IMR-90 (cell line): ENCODE measurements around the gene OSBP2. TPM values are rescaled to one million over a fixed set of nuclear protein-coding genes. Genes with fewer than 3 reads are reported as not detected.

Experiments
- ATAC-seq: fragments of 200-7000 bp; cut with Tn5 transposase; 2 replicates; pipeline ENCODE4 v1.9.1; 2020; ENCODE audit warnings: low read depth, mild to moderate bottlenecking, moderate library complexity
- BruUV-seq: library from RNA; stranded (reverse); fragments of 400-500 nt; replicated peaks from 2 replicates; lab custom pipeline; 2021; lab: Mats Ljungman, UMichigan
- CTCF ChIA-PET: fragments of 300-600 bp; formaldehyde crosslinking; extraction: SDS; loops from one replicate; lab custom pipeline; 2021; ENCODE audit warnings: antibody characterized with exemption; lab: Yijun Ruan, JAX
- POLR2A ChIA-PET: fragments of 300-600 bp; sonication (Branson Sonifier 250); formaldehyde crosslinking; loops from one replicate; lab custom pipeline; 2022; ENCODE audit warnings: antibody characterized with exemption; ENCODE audit not compliant: unreplicated experiment; lab: Charles Lee
- DNase-seq: peaks from one replicate; pipeline ENCODE4 v3.0.0; 2013
- H2AFZ ChIP-seq: replicated peaks from 2 replicates; pipeline ENCODE3; 2013; ENCODE audit warnings: low read length, mild to moderate bottlenecking; ENCODE audit not compliant: poor library complexity
- H2AK5ac ChIP-seq: 2 replicates; pipeline ENCODE4 v1.6.1; 2013; ENCODE audit warnings: low read depth, low read length, inconsistent platforms
- H2AK9ac ChIP-seq: replicated peaks from 2 replicates; pipeline ENCODE3; 2013; ENCODE audit warnings: mild to moderate bottlenecking, low read depth, low read length, moderate library complexity; ENCODE audit not compliant: poor library complexity
- H2BK120ac ChIP-seq: 2 replicates; pipeline ENCODE4 v1.6.1; 2013; ENCODE audit warnings: low read depth, low read length, inconsistent platforms
- H2BK15ac ChIP-seq: 3 replicates; pipeline ENCODE4 v1.6.1; 2013; ENCODE audit warnings: low read depth, low read length, inconsistent platforms
- H2BK20ac ChIP-seq: 2 replicates; pipeline ENCODE4 v1.6.1; 2013; ENCODE audit warnings: low read depth, mild to moderate bottlenecking, inconsistent platforms, low read length, moderate library complexity
- H2BK5ac ChIP-seq: 2 replicates; pipeline ENCODE4 v1.6.1; 2013; ENCODE audit warnings: mild to moderate bottlenecking, low read depth, low read length, inconsistent platforms; ENCODE audit not compliant: poor library complexity, severe bottlenecking
- H3K14ac ChIP-seq: replicated peaks from 2 replicates; pipeline ENCODE4 v1.6.1; 2013; ENCODE audit warnings: low read depth, low read length, inconsistent platforms
- H3K18ac ChIP-seq: 2 replicates; pipeline ENCODE4 v1.6.1; 2013; ENCODE audit warnings: low read depth, low read length, control low read depth
- H3K23ac ChIP-seq: 2 replicates; pipeline ENCODE4 v1.6.1; 2013; ENCODE audit warnings: low read depth, low read length, inconsistent platforms
- H3K27ac ChIP-seq: 2 replicates; pipeline ENCODE4 v1.5.1; 2013; ENCODE audit warnings: mild to moderate bottlenecking, control low read depth, low read length; ENCODE audit not compliant: insufficient read depth
- H3K27me3 ChIP-seq: 2 replicates; pipeline ENCODE4 v1.6.1; 2013; ENCODE audit warnings: low read length; ENCODE audit not compliant: control insufficient read depth, insufficient read depth
- H3K36me3 ChIP-seq: 2 replicates; pipeline ENCODE4 v1.6.1; 2013; ENCODE audit warnings: low read length, mixed read lengths; ENCODE audit not compliant: control insufficient read depth, insufficient read depth
- H3K4ac ChIP-seq: 2 replicates; pipeline ENCODE4 v1.6.1; 2013; ENCODE audit warnings: low read depth, low read length, inconsistent platforms
- H3K4me1 ChIP-seq: 2 replicates; pipeline ENCODE4 v1.6.1; 2013; ENCODE audit warnings: low read length, mixed read lengths; ENCODE audit not compliant: control insufficient read depth, insufficient read depth
- H3K4me2 ChIP-seq: 2 replicates; pipeline ENCODE4 v1.6.1; 2013; ENCODE audit warnings: low read depth, mild to moderate bottlenecking, control low read depth, low read length, moderate library complexity
- H3K4me3 ChIP-seq: 2 replicates; pipeline ENCODE4 v1.5.1; 2013; ENCODE audit warnings: low read depth, mild to moderate bottlenecking, control low read depth, low read length, moderate library complexity; ENCODE audit not compliant: insufficient read depth
- H3K56ac ChIP-seq: 2 replicates; pipeline ENCODE4 v1.6.1; 2013; ENCODE audit warnings: low read length, inconsistent platforms; ENCODE audit not compliant: insufficient read depth; ENCODE audit errors: extremely low read depth
- H3K79me1 ChIP-seq, 2 experiments: 2 replicates each; pipeline ENCODE4 v1.6.1; 2013; ENCODE audit warnings: low read length in 2 of 2, inconsistent platforms in 1 of 2, low read depth in 1 of 2
- H3K9ac ChIP-seq: 2 replicates; pipeline ENCODE4 v1.6.1; 2013; ENCODE audit warnings: low read depth, low read length, control low read depth
- H3K9me1 ChIP-seq: 2 replicates; pipeline ENCODE4 v1.6.1; 2013; ENCODE audit warnings: low read length, inconsistent platforms; ENCODE audit not compliant: insufficient read depth
- H3K9me3 ChIP-seq: 2 replicates; pipeline ENCODE4 v1.6.1; 2013; ENCODE audit warnings: low read length; ENCODE audit not compliant: control insufficient read depth, insufficient read depth
- H4K20me1 ChIP-seq: 2 replicates; pipeline ENCODE4 v1.6.1; 2013; ENCODE audit warnings: low read length, inconsistent platforms; ENCODE audit not compliant: insufficient read depth
- H4K5ac ChIP-seq: 2 replicates; pipeline ENCODE4 v1.6.1; 2013; ENCODE audit warnings: mild to moderate bottlenecking, low read depth, low read length, control low read depth
- H4K8ac ChIP-seq, 2 experiments: 2 replicates each; pipeline ENCODE4 v1.6.1; 2013; ENCODE audit warnings: low read depth in 2 of 2, low read length in 2 of 2, control low read depth in 1 of 2, inconsistent platforms in 1 of 2
- H4K91ac ChIP-seq: 2 replicates; pipeline ENCODE4 v1.6.1; 2013; ENCODE audit warnings: low read depth, low read length, inconsistent platforms; ENCODE audit not compliant: insufficient read depth
- CHD1 ChIP-seq: IDR thresholded peaks from 2 replicates; pipeline ENCODE4 v1.6.1; 2012; ENCODE audit warnings: low read depth, low read length, improper control_type of control experiment
- CTCF ChIP-seq: conservative IDR thresholded peaks from 2 replicates; pipeline ENCODE4 v1.5.1; 2012; ENCODE audit warnings: mild to moderate bottlenecking, low read depth, low read length, improper control_type of control experiment
- ELK1 ChIP-seq: fragments of 150-350 bp; IDR thresholded peaks from 2 replicates; pipeline ENCODE4 v1.6.1; 2016; ENCODE audit warnings: low read depth, mild to moderate bottlenecking, low read length, moderate library complexity, borderline replicate concordance
- FOS ChIP-seq: fragments of 150-350 bp; IDR thresholded peaks from 2 replicates; pipeline ENCODE4 v1.6.1; 2016; ENCODE audit warnings: low read depth, low read length
- MXI1 ChIP-seq: IDR thresholded peaks from 2 replicates; pipeline ENCODE4 v1.6.1; 2012; ENCODE audit warnings: low read depth, mild to moderate bottlenecking, low read length, moderate library complexity, borderline replicate concordance
- POLR2A ChIP-seq: IDR thresholded peaks from 2 replicates; pipeline ENCODE4 v1.6.1; 2012; ENCODE audit warnings: mild to moderate bottlenecking, low read depth, low read length
- SMC3 ChIP-seq: fragments of 150-350 bp; IDR thresholded peaks from 2 replicates; pipeline ENCODE4 v1.6.1; 2016; ENCODE audit warnings: low read depth, mild to moderate bottlenecking, antibody characterized with exemption, low read length, moderate library complexity
- USF2 ChIP-seq: fragments of 150-350 bp; IDR thresholded peaks from 2 replicates; pipeline ENCODE4 v1.6.1; 2017; ENCODE audit warnings: mild to moderate bottlenecking, antibody characterized with exemption, low read length, low read depth
- WGBS, 2 experiments: methylation state at CpG; one replicate each; pipeline versions ENCODE4 v1.1.5 to v1.1.7; 2013; ENCODE audit warnings: missing lambda C conversion rate in 2 of 2; ENCODE audit not compliant: insufficient read length in 1 of 2; ENCODE audit errors: extremely low coverage in 2 of 2; 5-methylcytosine and 5-hydroxymethylcytosine counted together
- dilution Hi-C: fragments of 300-500 bp; cut with HindIII; formaldehyde crosslinking; loops from one replicate; pipeline ENCODE4 v1.14.3; 2018; ENCODE audit warnings: low sequenced_read_pairs; ENCODE audit not compliant: unreplicated experiment
- in situ Hi-C: fragments of 300-500 bp; cut with MboI; formaldehyde crosslinking; loops from 3 replicates; pipeline ENCODE4 v1.14.3; 2019; ENCODE audit warnings: low sequenced_read_pairs, inconsistent platforms, mixed read lengths
- intact Hi-C: fragments of 100-400 bp; cut with micrococcal nuclease; formaldehyde crosslinking; loops from 2 replicates; pipeline ENCODE4 v1.10.0; 2022
- polyA plus RNA-seq, 3 experiments: library from polyadenylated mRNA; depleted of rRNA; stranded (reverse); fragments of >200 nt; gene quantifications; 2 replicates each; pipeline ENCODE4 v1.2.3, GENCODE V29; 2012; ENCODE audit warnings: low replicate concordance in 1 of 3
- total RNA-seq: library from RNA; depleted of rRNA; stranded (reverse); fragments of >200 nt; gene quantifications from 2 replicates; pipeline ENCODE4 v1.2.3, GENCODE V29; 2012

The OSBP2 gene
- total and polyA plus RNA-seq, 2 of the 4 experiments (the other 2 are of a cell fraction) = 1.8 to 2.2 TPM

GRCh38 chr22:30754521-30754920 is 59.8 kb downstream of the OSBP2 start:
- no peak overlapping the region; the same call in 1 of the 2 replicates for H2AK5ac ChIP-seq
- no peaks in the 10 kb centered on the region for H3K79me1 ChIP-seq
- no peaks in the 10 kb centered on the region for H3K9me3 ChIP-seq
- no peak overlapping the region for H3K4me2 ChIP-seq
- no peaks in the 10 kb centered on the region; the same call in 1 of the 2 replicates for H3K9me1 ChIP-seq
- H4K20me1 ChIP-seq = no peaks in the 10 kb centered on the region
- H3K4ac ChIP-seq = no peak overlapping the region
- H4K5ac ChIP-seq = no peak overlapping the region
- no CpG with 5 or more reads among the region's 4 CpGs for WGBS, 2 experiments
- no peak overlapping the region for H4K8ac ChIP-seq
- intact Hi-C loops = no loop called here
- H4K91ac ChIP-seq = no peak overlapping the region
- DNase-seq = no peak
- no peak overlapping the region for H2BK5ac ChIP-seq
- dilution Hi-C loops = no loop called here
- H2BK15ac ChIP-seq = no peak overlapping the region
- ATAC-seq = no peak
- no peak overlapping the region for H2BK120ac ChIP-seq
- H3K27me3 ChIP-seq = no peaks in the 10 kb centered on the region
- no peak overlapping the region for H3K9ac ChIP-seq
- ChIA-PET POLR2A (interaction anchor here (1.6 kb wide), 1 partner anchor 120 kb away, joined by 7 read pairs; the partner anchor contains the start of gene SLC35E4), CTCF (interaction anchor here (0.6 to 3.6 kb wide), 8 partner anchors 9 to 353 kb away, joined by 3 to 45 read pairs (median 4); partner anchors contain the start of genes SELENOM and SLC35E4)
- H3K56ac ChIP-seq = no peak overlapping the region
- no peak overlapping the region for H3K4me3 ChIP-seq
- TF ChIP-seq MXI1 (no peak), FOS (no peak), ELK1 (no peak), USF2 (no peak), CHD1 (no peak), POLR2A (no peak), SMC3 (no peak), CTCF (no peak)
- no peak overlapping the region for H3K14ac ChIP-seq
- in situ Hi-C loops = no loop called here
- peaks cover 2% of the 10 kb centered on the region; the same call in 1 of the 2 replicates for H3K4me1 ChIP-seq
- no peaks in the 10 kb centered on the region for H3K36me3 ChIP-seq
- no peak overlapping the region for H3K23ac ChIP-seq
- BruUV-seq = no TSS peak
- H3K27ac ChIP-seq = no peak overlapping the region
- H2BK20ac ChIP-seq = no peak overlapping the region
- no peak overlapping the region for H3K18ac ChIP-seq
- no peak overlapping the region for H2AK9ac ChIP-seq
- H2AFZ ChIP-seq = no peak overlapping the region
